Kidney (tissue), 14 donors: Measurements from ENCODE around the gene UNC13D. TPM values are rescaled to one million over a fixed set of nuclear protein-coding genes. Genes with fewer than 3 reads are reported as not detected.
"Not testable (repeated sequence)": the region's sequence is repeated elsewhere in the genome, so short reads cannot be mapped to it uniquely, and the experiment has no call there.

ENCODE experiments used
- DNase-seq, 5 donors: peaks; one replicate each; pipeline ENCODE4 v3.0.0-alpha.2; 2013 to 2020
- FAIRE-seq: peaks from 2 replicates; lab custom pipeline; 2012; peaks lifted over from hg19 to GRCh38; lab: Jason Lieb, UNC
- H3K27ac ChIP-seq, 2 donors: one replicate each; pipeline ENCODE4 v1.7.0; 2013; ENCODE audit warnings: low read depth in 2 of 2, low read length in 2 of 2, inconsistent platforms in 1 of 2
- H3K27me3 ChIP-seq: one replicate; pipeline ENCODE4 v1.7.1; 2013; ENCODE audit warnings: low read length, inconsistent platforms; ENCODE audit not compliant: control insufficient read depth, insufficient read depth
- H3K36me3 ChIP-seq, 3 donors: one replicate each; pipeline versions ENCODE4 v1.7.0 to v1.7.1; 2013; ENCODE audit warnings: low read length in 3 of 3, control low read depth in 1 of 3, inconsistent platforms in 1 of 3; ENCODE audit not compliant: insufficient read depth in 3 of 3, control insufficient read depth in 2 of 3
- H3K4me1 ChIP-seq, 3 donors: one replicate each; pipeline versions ENCODE4 v1.7.0 to v1.7.1; 2013; ENCODE audit warnings: low read length in 3 of 3, inconsistent platforms in 1 of 3, low read depth in 1 of 3; ENCODE audit not compliant: control insufficient read depth in 2 of 3, insufficient read depth in 2 of 3
- H3K4me3 ChIP-seq, 3 donors: one replicate each; pipeline versions ENCODE4 v1.7.0 to v1.8.1; 2013; ENCODE audit warnings: low read length in 3 of 3, control low read depth in 1 of 3, inconsistent platforms in 1 of 3
- H3K9ac ChIP-seq, 3 donors: one replicate each; pipeline versions ENCODE4 v1.7.0 to v1.7.1; 2013; ENCODE audit warnings: low read length in 3 of 3, control low read depth in 1 of 3, inconsistent platforms in 1 of 3
- H3K9me3 ChIP-seq, 3 donors: one replicate each; pipeline versions ENCODE4 v1.7.0 to v1.7.1; 2013; ENCODE audit warnings: low read length in 3 of 3, control low read depth in 1 of 3, inconsistent platforms in 1 of 3; ENCODE audit not compliant: control insufficient read depth in 2 of 3, insufficient read depth in 1 of 3
- CTCF ChIP-seq: IDR thresholded peaks from 3 replicates; pipeline ENCODE4 v1.5.1; 2012; ENCODE audit warnings: mild to moderate bottlenecking, moderate library complexity, borderline replicate concordance; ENCODE audit not compliant: insufficient read depth; ENCODE audit errors: extremely low read depth
- intact Hi-C: fragments of 100-400 bp; cut with DNase I; formaldehyde crosslinking; loops from one replicate; pipeline ENCODE4 v1.11.1; 2022
- polyA plus RNA-seq: library from polyadenylated mRNA; stranded (reverse); fragments of 350-450 nt; fragmentation: Illumina TruSeq; extraction: RNeasy Lipid Tissue Mini Kit (QIAGEN cat#74804); gene quantifications from one replicate; pipeline ENCODE4 v1.2.3, GENCODE V29; 2014; ENCODE audit warnings: low read depth, low replicate concordance; ENCODE audit not compliant: insufficient read depth
- total RNA-seq: library from RNA; stranded (reverse); fragmentation: NEBNext Ultra II Directional; extraction: Animal tissue kit (Norgen Biotek cat#: 25700); gene quantifications from one replicate; pipeline ENCODE4 v1.2.1, GENCODE V29; 2021
- donor health status: control.
- donor health status: control.
- donor health status: control.
- donor health status: control.
- donor health status: control.
- donor health status: DM: yes; HTN: yes; CAD: no.
- donor health status: Normal renal cell carcinoma (clear cell type).

UNC13D gene
- total and polyA plus RNA-seq, 2 donors from 2014 or later: 3.8 to 26.1 TPM

GRCh38 chr17:75864448-75864871 lies 20.3 kb upstream of the UNC13D start:
- no peaks in the 10 kb centered on the region for H3K27me3 ChIP-seq
- no peaks in the 10 kb centered on the region for H3K9me3 ChIP-seq
- DNase-seq (peak in 4 of 5 donors; percentile 68 to 96 (median 78)), FAIRE-seq (no peak)
- H3K9ac ChIP-seq: no peak overlapping the region
- no peak for TF ChIP-seq CTCF
- H3K4me1 ChIP-seq: peaks cover 0 to 5% (median 0%) of the 10 kb centered on the region in 3 donors
- peak overlapping the region; percentile 22 to 28 for H3K27ac ChIP-seq
- intact Hi-C loops: no loop called here
- H3K36me3 ChIP-seq: no peaks in the 10 kb centered on the region
- H3K4me3 ChIP-seq: no peak overlapping the region

- Histone ChIP-seq H3K27me3 (no peaks in the 10 kb centered on the region), H3K9ac (no peak overlapping the region), H3K4me3 (no peak overlapping the region), H3K4me1 (peaks cover 0 to 5% (median 0%) of the 10 kb centered on the region in 3 donors), H3K27ac (no peak overlapping the region), H3K36me3 (no peaks in the 10 kb centered on the region), H3K9me3 (no peaks in the 10 kb centered on the region)
- FAIRE-seq (no peak), DNase-seq (no peak)
- no peak for TF ChIP-seq CTCF
- intact Hi-C loops: no loop called here
Measured at GRCh38 chr17:75861927-75862317, 17.7 kb upstream of the UNC13D start.

GRCh38 chr17:75859358-75859757 lies 15.2 kb upstream of the UNC13D start:
- not testable (repeated sequence) for H3K27ac ChIP-seq

GRCh38 chr17:75856062-75856756 lies 12.0 kb upstream of the UNC13D start:
- DNase-seq: peak in 1 of 5 donors; percentile 69
- TF ChIP-seq CTCF: no peak

More at GRCh38 chr17:75859358-75859757, 15.2 kb upstream of the UNC13D start:
- H3K9ac ChIP-seq, intact Hi-C loops, FAIRE-seq, H3K4me3 ChIP-seq, H3K36me3 ChIP-seq, H3K27me3 ChIP-seq, H3K4me1 ChIP-seq, H3K9me3 ChIP-seq, DNase-seq: not testable (repeated sequence)

More at GRCh38 chr17:75856062-75856756, 12.0 kb upstream of the UNC13D start:
- Histone ChIP-seq H3K4me1 (peaks cover 0 to 14% (median 12%) of the 10 kb centered on the region in 3 donors), H3K4me3 (peak overlapping the region; percentile 38 to 80 (median 71)), H3K9ac (peak overlapping the region; percentile 42 to 96 (median 90)), H3K36me3 (peaks cover 2 to 4% (median 3%) of the 10 kb centered on the region in 3 donors), H3K27ac (peak overlapping the region; percentile 99), H3K27me3 (no peaks in the 10 kb centered on the region), H3K9me3 (no peaks in the 10 kb centered on the region)
- intact Hi-C loops: no loop called here
- no peak for FAIRE-seq
